NCI-H2196 treated with DMSO at 0.1 percent for 48 hours (cell line): ENCODE measurements around the gene APEH.

Experiments
- DNase-seq: peaks from one replicate; lab custom pipeline; 2025; ENCODE audit not compliant: unreplicated experiment; lab: John Stamatoyannopoulos, UW

Gene APEH

GRCh38 chr3:49711489-49711888, 37.3 kb downstream of the APEH start:
- no peak for DNase-seq

DNA sequence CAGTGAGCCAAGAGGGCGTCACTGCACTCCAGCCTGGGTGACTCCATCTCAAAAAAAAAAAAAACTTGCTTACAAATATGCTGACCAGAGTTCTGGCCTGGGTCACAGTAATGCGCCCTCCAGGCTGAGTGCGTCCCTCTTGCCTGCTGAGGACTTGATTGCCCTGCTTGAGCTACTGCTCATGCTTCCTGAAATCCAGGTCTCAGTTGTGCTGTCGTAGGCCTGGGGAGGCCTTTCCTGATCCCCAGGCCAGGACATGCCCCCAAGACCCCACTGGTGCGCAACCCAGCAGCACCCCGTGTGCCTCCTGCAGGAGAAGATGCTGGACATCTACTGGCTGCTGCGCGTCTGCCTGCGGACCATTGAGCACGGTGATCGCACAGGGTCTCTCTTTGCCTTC, 38.0 kb downstream of the APEH start:
- no peak for DNase-seq

DNA sequence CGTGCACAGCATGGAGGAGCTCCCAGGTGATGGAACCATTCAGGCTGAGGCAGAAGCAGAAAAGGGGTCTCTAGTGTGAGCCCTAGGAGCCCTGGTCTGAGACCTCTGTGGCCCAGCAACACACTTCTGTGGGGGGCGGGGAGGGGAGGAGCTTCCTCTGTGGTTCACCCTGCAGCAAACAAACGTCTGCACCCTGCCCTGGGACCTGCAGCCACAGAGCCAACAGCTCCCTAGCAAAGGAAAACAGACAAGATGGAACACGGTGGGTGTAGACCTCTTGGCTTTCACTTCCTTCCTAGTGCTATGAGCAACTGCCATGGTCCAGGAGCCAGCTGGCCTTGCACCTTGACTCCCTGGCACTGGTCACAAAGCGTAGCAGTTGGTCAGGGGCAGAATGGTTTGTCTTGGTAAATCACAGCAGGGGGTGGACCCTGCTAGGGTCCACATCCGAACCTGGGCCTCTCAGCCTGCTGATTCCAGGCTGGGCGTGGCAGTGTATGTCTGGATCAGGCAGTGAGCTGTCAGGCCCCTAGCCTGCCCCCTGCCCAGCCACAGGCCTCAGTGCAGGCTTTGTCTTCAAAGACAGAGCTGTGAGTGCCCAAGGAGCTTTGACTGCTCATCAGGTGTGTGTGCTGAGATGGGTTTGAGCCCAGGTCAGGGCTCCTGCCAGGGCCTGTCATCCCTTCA, 38.6 kb downstream of the APEH start:
- no peak for DNase-seq

DNA sequence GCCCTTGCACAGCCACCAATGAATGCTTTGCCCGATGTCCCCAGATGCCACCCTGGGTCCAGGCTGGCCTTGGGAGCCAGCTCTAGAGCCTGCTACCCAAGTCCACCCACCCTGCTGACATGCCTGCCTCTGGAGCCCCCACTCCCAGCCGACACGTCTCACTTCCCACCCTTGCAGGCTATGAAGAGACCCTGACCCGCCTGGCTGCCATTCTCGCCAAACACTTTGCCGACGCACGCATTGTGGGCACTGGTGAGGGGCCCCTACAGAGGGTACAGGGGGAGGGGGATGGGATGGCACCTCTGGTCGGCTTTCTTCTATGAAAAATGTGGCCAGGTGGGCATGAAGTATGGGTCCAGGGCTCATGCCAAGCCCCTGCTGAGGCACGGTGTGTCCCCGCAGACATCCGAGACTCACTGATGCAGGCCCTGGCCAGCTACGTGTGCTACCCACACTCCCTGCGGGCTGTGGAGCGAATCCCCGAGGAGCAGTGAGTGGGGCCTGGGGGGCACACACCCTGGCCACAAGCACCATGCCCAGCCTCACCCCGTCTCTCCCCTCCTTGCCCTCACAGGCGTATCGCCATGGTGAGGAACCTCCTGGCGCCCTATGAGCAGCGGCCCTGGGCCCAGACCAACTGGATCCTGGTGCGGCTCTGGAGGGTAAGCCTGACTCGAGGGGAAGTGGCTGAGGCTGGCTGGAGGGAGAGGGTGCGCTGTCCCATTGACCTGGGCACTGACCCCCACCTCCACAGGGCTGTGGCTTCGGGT, 39.4 kb downstream of the APEH start:
- DNase-seq, result no peak

DNA sequence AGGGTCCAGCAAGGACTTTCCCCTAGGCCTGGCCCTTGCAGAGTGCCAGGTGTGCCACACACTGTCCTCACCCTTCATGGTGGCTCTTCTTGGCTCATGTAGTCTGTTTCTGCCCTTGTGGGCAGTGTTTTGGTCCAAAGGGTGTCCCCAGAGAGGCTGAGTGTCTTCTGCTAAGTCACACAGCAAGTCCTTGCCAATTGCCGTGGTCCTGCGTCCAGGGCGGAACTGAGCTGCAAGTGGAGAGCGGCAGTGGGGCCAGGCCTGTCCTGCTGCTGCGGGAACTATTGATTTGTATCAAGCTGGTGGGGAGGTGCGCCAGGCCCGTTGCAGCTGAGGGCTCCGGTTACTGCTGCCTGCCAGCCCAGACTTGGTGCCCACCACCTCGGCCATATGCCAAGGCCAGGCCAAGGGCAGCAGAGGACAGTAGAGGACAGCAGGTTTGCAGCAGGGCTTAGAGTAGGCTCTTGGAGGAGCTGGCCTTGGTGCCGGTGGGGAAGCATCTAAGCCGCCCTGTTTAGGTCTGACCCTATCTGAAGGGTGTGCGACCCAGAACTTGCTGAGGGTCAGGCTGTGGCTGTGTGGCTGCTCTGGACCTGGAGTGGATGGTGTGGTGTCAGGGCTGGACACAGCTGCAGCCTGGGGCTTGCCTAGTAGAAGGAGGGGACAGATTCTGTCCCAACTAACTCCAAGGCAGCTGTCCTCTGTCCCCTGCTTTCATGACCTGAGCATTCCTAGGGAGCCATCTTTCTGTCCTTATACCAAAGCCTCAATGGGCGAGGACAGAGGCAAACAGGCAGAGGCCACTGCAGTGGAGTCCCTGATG, 40.8 kb downstream of the APEH start:
- no peak for DNase-seq

DNA sequence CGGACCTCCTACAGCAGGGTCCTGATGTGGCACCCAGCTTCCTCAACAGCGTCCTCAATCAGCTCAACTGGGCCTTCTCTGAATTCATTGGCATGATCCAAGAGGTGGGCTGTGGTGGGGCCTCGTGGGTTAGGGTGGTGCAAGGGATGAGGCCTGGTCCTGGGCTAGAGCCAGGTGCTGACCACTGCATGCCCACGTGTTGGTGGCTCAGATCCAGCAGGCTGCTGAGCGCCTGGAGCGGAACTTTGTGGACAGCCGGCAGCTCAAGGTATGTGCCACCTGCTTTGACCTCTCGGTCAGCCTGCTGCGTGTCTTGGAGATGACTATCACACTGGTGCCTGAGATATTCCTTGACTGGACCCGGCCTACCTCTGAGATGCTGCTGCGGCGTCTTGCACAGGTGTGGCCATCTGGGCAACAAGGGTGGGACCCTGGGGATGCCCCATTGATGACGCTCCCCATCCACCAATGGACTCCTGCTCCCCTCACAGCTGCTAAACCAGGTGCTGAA, 41.5 kb downstream of the APEH start:
- no peak for DNase-seq

- DNase-seq, result no peak
These were observed 42.0 kb downstream of the APEH start for GRCh38 chr3:49716169-49716568.

GRCh38 chr3:49716691-49717210, 42.6 kb downstream of the APEH start:
- no peak for DNase-seq

DNA sequence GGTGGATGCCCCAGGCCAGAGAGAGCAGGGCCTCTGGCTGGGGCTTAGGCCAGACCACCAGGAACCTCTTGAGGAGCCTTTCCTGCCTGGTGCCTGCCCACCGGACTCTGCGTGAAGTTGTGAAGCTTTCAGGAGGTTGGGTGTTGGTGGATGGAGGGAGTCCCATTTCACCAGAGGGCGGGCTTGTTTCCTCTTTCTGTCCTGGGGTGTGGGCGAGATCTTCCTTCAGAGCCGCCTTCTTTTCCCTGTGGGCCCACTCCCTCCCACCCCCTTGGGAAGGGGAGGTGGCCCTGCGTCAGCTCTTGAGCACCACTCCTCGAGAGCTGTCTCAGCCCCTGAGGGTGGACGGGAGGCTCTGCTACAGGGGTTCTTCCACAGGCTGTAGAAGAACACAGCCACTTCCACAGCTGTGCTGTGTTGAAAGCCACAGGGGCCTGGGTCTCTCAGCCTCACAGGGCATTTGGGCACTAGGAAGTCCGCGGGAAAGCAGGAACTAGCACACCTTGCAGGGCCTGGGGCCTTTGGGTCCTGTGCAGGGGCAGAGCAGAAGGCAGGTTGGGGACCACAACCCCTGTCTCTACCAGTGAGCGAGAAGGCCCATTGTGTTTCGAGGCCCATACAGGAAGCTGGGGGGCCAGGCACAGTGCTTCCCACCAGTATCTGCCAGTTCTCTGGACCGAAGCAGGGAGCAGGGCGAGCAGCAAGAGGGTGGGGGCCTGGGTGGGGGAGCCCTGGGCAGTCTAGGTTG, 43.2 kb downstream of the APEH start:
- no peak for DNase-seq

DNA sequence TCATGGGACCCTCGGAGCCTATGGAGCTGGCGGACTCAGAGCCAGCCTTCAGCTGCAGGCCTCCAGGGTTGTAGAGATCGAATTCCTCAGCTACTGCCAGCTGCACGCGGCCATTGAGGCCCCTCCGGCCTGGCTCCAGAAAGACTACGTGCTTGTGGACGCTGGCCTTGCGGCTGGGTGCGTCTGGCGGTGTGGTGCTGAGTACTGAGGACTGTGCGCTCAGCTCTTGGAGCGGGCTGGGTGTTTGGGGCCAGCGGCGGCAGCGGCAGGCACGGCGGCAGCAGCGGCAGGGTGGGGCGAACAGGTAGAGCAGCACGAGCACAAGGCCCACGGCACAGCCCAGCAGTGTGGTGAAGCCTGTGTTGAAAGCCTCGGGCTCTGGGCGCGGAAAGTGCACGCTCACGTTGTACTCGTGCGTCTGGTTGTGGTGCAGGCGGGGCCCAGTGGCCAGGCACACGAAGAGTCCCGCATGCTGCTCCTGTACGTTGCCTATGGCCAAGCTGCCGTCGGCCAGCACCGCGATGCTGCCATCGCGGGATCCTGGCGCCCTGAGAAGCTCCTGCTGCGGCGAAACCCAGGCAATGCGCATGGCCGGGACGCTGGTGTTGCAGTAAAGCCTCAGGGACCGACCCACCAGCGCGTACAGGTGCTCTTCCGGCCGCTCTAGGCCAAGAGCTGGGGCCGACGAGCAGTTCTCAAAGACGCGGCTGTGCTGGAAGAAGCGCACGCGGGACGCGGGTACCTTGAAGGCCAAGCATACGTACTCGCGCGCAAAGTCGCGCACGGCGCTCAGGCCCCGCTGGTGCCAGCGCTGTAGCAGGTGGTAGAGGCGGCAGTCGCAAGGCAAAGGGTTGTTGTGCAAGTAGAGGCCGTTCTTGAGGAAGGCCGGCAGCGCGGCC, 44.1 kb downstream of the APEH start:
- no peak for DNase-seq

- DNase-seq, result no peak
These were observed 44.7 kb downstream of the APEH start for GRCh38 chr3:49718858-49719213.

GRCh38 chr3:49719214-49719884, 45.2 kb downstream of the APEH start, which contains the start of gene AMIGO3:
Gene AMIGO3, minus strand, starts transcription at chr3:49719684. Its CDS starts 219 bp downstream, at chr3:49719465.
- DNase-seq, result peak; percentile 65

DNA sequence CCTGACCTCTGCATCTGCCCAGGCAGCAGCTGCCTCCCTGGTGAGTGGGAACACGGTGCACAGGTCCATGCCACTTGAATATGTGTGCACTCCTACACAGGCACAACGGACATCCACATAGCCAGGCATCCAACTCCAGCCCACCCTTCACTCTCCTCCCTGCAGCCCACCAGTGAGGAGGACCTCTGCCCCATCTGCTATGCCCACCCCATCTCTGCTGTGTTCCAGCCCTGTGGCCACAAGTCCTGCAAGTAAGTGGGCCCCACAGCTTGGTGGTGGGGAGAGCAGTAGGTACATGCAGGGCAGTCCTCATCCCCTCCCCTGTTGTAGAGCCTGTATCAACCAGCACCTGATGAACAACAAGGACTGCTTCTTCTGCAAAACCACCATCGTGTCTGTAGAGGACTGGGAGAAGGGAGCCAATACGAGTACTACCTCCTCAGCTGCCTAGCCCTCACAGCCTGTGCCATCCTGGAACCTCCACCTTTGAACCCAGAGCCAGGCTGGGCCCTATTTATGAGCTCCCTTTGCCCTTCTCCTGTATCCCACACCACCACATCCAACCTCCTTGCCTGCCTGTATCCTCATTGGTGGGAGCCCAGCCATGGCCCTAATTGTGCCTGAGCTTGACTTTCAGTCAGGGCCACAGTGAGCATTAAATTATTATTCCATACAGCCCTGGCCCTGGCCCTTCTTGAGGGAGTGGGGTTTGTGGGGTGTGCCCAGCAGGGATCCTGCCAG, 46.9 kb downstream of the APEH start:
- no peak for DNase-seq

GRCh38 chr3:49721596-49721895, 47.4 kb downstream of the APEH start:
- no peak for DNase-seq

DNA sequence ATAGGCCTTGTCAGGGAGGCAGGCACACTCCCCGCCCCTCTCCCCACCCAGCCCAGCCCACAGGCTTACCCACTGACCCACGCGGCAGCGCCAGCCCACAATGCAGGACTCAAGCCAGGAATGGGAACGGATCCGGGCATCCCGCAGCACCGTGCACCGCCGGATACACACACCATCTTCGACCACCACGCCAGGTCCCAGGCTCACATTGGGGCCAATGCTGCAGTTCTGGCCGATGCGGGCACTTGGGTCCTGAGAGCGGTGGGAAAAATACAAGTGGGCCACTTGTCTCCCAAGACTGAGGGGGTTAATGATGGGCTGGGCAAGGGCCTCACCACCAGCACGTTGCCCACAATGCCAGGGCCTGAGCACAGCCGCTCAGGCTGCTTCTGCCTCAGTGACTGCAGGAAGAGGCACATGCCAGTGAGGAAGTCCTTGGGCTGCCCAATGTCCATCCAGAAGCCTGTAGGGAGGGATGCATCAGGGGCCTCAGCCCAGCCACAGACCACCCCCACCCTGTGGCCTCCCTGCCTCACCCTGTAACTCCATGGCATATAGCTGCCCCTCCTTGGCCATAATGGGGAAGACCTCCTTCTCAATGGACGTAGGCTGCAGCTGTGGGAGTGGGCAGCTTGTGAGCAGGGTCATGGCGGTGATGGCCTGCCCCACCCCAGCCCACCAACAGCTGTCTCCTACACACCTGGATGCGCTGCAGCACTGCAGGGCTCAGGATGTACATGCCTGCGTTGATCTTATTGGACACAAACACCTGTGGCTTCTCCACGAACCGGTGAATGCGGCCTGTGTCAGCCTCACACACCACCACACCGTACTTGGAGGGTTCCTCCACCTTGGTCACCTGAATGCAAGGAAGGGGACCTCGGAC, 48.0 kb downstream of the APEH start:
- DNase-seq, result no peak

DNA sequence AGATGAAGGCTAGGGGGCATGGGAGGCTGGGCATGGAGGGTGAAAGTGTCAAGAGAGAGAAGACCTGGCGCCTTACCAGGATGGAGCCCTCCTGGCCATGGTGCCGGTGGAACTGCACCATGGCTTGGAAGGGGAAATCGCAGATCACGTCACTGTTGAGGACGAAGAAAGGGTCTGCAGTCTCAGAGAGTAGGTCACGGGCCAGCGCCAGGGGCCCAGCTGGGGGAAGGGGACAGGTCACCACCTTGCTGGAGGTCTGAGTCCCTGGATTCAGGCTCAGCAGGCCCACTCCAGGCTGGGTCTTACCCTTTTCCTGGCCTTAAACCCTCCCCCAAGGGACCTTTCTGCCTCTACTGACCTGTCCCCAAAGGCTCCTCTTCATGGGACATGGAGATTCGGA, 48.7 kb downstream of the APEH start:
- no peak for DNase-seq

GRCh38 chr3:49723296-49723627, 49.1 kb downstream of the APEH start:
- no peak for DNase-seq
